NCI-H446 (cell line): Measurements from ENCODE around the gene CDH12.
"Not testable (repeated sequence)": the region's sequence is repeated elsewhere in the genome, so short reads cannot be mapped to it uniquely, and the experiment has no call there.

Source experiments
- DNase-seq, 2 experiments: peaks; one replicate each; lab custom pipeline; 2025; lab: John Stamatoyannopoulos, UW

Gene CDH12

DNA sequence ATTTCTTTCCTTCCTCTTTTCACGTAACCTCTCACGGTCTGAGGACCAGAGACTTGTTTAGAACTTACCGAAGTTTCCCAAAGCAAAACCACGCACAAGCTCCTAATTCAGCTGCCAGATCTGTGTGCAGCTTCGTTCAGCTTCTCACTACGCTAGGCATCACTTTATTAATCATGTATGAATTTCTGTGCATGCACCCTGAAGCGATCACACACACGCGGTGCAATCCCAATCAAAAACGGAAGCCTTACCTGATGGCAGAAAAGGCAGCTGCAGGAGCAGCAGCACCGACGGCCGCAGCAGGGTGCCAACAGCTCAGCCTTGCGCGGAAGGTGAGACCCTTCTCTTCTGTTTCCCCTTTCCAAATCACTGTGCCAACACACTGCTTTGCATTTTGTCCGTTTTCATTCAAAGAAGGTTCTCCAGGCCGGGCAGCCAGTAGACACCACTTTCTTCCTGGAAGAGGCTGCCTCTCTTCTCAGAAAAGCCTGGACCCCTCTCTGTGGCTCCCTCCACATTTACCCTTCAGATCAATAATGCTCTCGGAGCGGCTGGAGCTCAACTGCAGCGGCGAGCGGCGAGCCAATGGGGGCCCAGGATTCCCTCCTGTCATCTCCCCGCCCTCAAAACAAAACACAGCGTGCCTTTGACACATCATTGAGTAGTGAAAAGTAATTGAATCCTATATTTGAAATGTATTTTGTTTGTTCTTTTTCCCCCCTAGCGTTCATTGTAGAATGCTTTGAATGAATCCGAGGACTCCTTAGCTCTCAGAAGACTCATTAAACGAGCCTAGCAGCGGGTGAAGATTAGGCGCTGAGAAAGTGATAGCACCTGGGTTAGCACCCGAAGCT, at the start of gene CDH12:
CDH12 (minus strand) TSS at position 538 of the 854 bp plus-strand sequence.
- peak; percentile 42 to 72 for DNase-seq

GRCh38 chr5:22901885-22902284, 48.7 kb upstream of the CDH12 start:
- no peak for DNase-seq

- no peak for DNase-seq
Measured at GRCh38 chr5:22900801-22901310, 47.7 kb upstream of the CDH12 start.

DNA sequence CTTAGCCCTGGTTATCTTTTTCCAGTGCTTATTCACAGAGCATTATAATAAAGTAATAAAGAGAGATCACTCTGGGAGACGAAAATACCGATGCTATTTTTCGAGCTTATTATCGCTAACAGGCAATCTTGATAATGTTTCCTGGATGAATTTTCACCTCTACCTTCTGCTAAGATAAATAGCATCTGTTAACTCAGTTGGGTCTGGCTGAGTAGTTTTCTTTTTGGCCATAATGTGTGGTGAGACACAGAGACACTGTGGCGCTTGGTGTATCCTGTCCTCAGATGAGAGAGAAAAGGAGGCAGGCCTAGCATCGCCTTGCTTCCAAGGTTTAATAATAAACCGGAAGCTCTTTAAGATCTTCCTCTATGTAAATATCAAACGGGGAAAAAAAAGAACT, 46.2 kb upstream of the CDH12 start:
- DNase-seq, result no peak

DNA sequence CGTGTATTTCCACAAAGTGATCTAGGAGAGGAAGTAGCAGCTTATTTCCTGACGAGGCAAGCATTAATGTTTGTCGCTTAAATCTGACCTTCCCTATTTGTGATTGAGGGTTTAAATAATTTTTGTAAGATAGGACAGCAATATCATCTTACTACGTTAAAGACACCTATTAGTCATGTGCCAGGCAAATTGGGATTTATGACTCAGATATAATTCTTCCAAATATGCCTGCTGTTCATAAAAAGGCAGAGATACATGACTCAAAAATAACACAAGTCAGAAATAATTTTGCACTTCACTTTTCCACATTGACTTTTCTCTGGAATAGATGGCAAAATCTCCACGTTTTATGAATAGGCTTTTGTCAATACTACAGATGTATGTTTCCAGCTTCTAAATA, 43.0 kb upstream of the CDH12 start:
- peak in 1 of 2 experiments; percentile 47 for DNase-seq

- DNase-seq, result no peak
Measured at GRCh38 chr5:22892441-22892840, 39.3 kb upstream of the CDH12 start.

DNA sequence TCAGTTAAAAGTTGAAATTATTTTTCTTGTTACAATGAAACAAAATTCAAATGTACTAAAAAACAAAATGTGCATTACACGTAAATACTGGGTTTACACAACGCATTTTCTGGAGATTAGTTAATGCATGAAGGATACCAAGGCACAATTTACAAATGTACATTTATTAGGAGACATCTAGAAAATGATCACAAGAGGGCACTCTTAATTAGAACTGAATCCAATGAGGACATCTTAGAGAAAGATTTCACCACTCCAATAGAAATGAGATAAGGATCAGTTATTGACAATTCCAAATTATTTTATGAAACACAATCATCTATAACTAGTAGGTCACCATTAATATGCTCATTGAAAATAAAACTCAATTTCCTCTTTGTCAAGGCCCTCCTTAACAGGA, 36.6 kb upstream of the CDH12 start:
- peak; percentile 62 to 75 for DNase-seq

- DNase-seq, result no peak
Measured at GRCh38 chr5:22887566-22887965, 34.4 kb upstream of the CDH12 start.

DNA sequence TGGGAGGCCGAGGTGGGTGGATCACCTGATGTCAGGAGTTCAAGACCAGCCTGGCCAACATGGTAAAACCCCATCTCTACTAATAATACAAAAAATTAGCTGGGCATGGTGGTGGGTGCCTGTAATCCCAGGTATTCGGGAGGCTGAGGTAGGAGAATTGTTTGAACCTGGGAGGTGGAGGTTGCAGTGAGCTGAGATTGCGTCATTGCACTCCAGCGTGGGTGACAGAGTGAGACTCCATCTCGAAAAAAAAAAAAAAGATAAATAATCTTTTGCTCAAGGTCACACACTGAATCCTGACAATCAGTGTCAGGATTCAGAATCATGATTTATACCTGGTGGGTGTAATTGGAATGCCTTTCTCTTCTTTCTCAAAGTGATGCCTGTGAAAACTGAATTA, 5.8 kb upstream of the CDH12 start:
- DNase-seq, result not testable (repeated sequence)

DNA sequence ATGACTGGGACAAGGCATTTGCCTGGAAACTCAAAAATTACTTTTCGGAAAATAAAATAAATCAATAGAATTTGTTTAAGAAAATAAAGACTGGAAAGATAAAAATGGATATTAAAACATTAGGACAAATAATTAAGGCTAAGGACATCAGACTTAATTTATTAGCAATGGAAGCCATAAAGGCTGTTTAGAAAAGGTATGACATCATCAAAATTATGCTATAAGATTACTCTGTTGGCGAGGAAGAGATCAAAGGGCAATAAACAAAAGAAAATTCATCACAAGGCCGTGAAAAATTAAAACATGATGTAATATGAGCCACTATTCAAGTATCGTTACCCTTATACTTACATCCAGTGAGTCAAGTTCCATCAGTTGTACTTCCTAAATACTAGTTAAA, 2.7 kb upstream of the CDH12 start:
- no peak for DNase-seq

DNA sequence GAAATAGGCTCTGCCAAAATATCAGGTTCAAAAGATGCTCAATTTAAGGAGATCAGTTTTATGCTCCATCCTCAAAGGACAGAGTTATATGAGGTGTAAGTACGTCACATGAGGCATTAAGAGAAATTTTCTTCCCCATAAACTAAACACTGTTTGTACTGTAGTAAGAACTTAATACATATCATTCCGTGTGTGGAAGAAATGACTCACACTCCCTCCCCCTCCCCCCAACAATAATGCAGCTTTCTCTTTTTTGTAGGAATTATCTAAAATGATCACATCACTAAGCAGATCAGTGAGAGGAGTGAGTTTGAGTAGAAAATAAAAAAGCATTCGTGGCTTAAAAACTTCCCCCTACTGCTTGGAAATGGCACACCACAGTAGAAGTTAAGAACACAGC, 2.2 kb downstream of the CDH12 start:
- DNase-seq, result no peak

- no peak for DNase-seq
Measured at GRCh38 chr5:22846693-22847092, 6.5 kb downstream of the CDH12 start.

GRCh38 chr5:22844636-22845035, 8.5 kb downstream of the CDH12 start:
- no peak for DNase-seq

DNA sequence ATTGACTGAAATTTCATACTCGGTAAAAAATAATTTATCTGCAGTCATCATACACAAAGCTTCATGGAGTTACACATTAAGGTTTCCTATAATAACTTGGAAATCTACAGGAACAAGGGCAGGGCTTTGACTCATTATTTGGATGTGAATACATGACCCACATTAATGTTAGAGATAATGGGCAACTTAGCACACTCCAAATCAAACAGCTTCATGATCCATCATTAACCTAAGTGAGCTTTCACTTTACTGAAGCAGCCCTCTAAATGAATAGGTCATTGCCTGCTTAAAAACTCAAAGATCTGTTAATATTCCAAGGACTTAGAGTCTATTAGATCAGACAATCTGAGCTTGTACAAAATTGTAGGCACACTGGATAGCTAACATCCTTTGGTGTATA, 9.0 kb downstream of the CDH12 start:
- DNase-seq, result no peak

DNA sequence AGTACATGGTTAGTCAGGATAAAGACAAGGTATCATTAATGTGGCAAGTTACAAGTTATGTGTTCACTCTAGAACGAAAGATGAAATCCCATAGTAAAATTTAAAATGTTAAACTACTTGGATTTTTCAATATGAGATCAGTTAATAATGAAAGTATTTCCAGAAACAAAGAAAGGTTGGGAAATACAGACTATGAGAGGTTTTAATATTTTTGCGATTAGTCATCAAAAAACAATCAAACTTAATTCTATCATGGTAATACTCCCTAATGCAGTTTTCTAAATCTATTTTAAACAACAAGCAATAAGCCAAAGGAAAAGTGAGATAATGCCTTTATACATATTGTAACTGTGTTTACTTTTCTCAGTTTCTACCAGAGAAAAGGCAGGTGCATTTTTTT, 10.6 kb downstream of the CDH12 start:
- no peak for DNase-seq

DNA sequence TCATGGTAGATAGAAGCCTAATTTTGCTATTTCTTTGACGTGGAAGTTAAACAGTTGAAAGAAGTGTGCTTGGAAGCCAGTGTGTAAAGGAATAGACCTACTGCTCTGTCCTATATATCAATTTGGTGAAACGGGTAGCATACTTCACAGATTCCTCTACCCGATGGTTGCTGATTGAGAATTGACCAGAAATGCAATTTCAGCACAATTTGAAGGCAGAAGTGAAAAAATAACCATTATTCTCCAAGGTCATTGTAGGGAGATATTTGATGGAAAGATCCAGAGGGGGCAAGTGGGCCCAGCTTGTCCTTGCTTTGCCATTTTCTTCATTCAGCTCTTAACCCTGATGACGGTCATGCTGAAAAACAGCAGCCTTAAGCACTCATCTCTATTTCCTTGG, 15.3 kb downstream of the CDH12 start:
- DNase-seq, result no peak

DNA sequence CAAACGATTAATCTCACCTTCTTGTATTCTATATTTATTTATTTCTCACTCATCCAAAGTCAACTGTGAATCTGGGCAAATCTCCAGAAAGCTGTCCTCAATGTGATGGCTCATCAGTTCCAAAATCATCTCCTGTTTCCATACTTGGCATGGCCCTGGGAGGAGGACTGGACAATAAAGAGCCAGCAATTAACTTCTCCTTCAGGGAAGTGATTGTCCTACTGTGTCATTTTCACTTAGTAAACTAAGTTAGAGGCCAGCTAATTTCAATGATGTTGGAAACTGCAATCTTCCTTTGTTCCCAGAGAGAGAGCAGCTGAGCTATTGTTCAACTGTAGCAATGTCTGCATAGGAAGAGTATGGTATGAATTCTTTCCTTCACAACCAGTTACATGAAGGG, 17.5 kb downstream of the CDH12 start:
- DNase-seq, result peak; percentile 98 to 99

DNA sequence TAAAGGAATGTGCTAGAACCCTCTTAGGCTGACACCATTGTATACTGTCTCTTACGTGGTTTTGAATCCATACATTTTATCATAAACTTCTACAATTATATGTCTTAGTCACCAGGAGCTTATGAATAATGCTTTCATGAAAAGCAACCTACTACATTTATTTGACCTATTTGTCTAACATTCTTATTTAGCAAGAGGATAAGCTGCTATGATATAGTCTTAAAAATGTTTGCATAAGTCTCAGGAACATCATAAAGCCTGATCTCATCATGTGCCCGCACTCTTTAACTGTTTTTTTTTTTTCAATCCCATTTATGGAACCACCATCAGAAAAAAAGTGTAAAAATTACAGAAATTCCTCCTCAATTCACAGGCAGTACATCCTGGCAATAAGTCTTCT, 59.7 kb downstream of the CDH12 start:
- no peak for DNase-seq

- DNase-seq, result no peak
Measured at GRCh38 chr5:22787807-22788206, 65.3 kb downstream of the CDH12 start.

DNA sequence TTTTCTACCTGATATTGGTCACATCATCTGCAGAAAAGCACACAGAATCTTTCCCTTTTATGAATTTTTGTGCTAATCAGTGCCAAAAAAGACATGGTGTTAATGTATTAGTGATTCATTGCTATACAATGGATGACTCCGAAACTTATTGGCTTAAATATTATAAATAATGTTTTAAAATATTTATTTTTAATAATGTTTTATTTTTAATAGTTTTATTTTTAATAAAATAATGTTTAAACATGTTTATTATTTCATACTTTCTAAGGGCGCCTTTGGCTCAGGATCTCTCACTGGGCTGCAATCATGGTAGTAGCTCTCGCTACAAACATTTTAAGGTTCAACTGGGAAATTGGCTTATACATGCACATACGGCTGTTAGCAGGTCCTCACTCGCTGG, 65.7 kb downstream of the CDH12 start:
- no peak for DNase-seq

DNA sequence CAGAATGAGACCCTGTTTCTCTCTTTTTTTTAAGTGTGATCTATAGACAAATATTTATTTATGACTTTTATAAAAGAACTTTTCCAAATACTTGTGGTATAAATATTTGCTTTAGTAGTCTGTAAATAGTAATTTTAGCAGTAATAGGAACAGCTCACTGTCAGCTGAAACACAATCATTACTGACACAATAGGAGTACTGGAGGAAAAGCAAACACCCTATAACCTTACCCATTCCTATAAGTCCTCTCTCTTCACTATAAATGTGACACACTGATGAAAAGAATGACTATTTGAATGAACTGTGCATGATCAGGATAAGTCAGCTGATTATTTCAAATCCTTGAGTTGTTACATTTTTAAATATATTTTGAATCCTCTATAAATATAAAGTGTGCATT, 72.4 kb downstream of the CDH12 start:
- no peak for DNase-seq

DNA sequence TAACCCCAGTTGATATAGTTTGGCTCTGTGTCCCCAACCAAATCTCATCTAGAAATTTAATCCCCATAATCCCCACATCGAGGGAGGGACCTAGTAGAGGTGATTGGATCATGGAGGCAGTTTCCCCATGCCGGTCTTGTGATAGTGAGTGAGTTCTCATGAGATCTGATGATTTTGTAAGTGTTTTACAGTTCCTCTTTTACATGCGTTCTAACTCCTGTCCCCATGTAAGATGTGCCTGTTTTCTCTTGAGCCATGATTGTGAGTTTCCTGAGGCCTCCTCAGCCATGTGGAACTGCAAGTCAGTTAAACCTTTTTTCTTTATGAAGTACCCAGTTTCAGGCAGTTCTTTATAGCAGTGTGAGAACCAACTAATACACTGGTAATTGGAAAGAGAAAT, 73.6 kb downstream of the CDH12 start:
- no peak for DNase-seq

- DNase-seq, result no peak
Measured at GRCh38 chr5:22776285-22776684, 76.9 kb downstream of the CDH12 start.

GRCh38 chr5:22774214-22774613, 78.9 kb downstream of the CDH12 start:
- not testable (repeated sequence) for DNase-seq
